GM12891 (cell line): ENCODE data around the gene MOCS3.

Experiments used
- POLR2A ChIP-seq: IDR thresholded peaks from 2 replicates; pipeline ENCODE4 v1.6.1; 2011; ENCODE audit warnings: low read depth, low read length, control low read depth
- POLR2AphosphoS5 ChIP-seq: IDR thresholded peaks from 2 replicates; pipeline ENCODE4 v1.6.1; 2011; ENCODE audit warnings: low read depth, low read length, control low read depth
- TAF1 ChIP-seq: IDR thresholded peaks from 2 replicates; pipeline ENCODE4 v1.6.1; 2011; ENCODE audit warnings: low read depth, low read length, control low read depth

DNA sequence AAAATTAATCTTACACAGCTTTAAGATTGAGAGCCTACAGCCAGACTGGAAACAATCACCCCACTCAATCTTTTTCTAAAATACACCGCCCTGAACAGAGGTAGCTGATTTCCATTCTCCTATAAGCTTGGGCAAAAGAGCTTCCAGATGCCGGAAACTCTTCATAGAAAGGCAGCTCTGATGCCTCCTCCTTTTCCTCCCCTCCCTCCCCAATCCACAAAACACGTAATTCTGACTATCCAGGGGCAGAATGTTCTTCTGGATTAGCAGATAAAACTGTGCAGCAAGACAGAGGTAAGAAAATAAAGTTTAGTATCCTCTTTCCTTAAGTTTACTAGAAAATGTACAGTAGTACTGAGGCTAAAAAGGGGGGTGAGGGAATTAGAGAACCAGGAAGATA, 43.2 kb upstream of the MOCS3 start:
- TF ChIP-seq POLR2A (no peak), TAF1 (no peak), POLR2AphosphoS5 (no peak)
